Urothelium cell line (cell line): Measurements from ENCODE around the gene MRPL20.
A peak's percentile ranks its signal among the peaks of the same experiment; 100 is the strongest.
"Not testable (repeated sequence)": the region's sequence is repeated elsewhere in the genome, so short reads cannot be mapped to it uniquely, and the experiment has no call there.

Experiments used
- DNase-seq: peaks from one replicate; pipeline ENCODE4 v3.0.0; 2011; ENCODE audit warnings: low spot score, mixed read lengths
- FAIRE-seq: peaks from 2 replicates; lab custom pipeline; 2011; peaks lifted over from hg19 to GRCh38; lab: Jason Lieb, UNC

Gene MRPL20

DNA sequence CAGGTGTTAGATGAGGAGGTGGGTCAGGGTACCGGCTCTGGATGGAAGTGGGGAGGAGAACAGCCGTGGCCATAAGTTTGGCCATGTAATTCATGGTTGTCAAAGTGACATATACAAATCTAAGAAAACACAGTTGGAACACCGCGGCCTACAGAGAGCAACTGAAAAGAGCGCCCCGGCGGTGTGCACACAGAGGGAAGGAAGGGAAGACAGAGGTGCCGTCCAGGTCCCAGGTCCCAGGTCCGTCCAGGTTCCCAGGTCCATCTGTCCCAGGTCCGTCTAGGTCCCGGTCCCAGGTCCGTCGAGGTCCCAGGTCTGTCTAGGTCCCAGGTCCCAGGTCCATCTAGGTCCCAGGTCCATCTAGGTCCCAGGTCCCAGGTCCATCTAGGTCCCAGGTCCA lies 4.5 kb upstream of the MRPL20 start:
- DNase-seq = no peak
- FAIRE-seq = no peak

DNA sequence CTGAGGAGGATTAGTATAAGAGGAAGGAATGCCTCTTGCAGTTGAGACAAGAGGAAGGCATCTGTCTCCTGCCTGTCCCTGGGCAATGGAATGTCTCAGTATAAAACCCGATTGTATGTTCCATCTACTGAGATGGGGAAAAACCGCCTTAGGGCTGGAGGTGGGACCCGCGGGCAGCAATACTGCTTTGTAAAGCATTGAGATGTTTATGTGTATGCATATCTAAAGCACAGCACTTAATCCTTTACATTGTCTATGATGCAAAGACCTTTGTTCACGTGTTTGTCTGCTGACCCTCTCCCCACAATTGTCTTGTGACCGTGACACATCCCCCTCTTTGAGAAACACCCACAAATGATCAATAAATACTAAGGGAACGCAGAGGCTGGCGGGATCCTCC lies 3.1 kb upstream of the MRPL20 start:
- FAIRE-seq, DNase-seq: not testable (repeated sequence)

DNA sequence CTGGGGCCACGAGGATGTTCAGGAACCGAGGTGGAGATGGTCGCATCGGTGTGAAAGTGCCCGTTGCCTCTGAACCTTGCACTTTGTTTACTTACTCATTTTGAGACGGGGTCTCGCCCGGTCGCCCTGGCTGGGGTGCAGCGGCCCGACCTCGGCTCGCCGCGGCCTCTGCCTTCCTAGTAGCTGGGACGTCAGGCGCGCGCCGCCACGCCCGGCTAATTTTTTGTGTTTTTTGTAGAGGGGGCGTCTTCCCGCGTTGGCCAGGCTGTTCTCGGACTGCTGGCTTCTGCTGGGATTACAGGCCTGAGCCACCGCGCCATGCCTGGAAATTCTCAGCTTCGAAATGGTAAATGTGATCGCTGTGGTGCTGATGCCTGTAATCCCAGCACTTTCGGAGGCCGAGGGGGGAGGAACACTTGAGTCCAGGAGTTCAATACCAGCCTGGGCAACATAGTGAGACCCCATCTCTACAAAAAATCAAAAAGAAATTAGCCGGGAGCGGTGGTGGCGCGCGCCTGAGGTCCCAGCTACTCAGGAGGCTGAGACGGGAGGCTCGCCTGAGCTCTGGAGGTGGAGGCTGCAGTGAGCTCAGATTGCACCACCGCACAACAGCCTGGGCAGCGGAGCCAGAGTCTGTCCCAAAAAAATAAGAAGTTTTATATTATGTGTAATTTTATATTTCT lies 684 bp upstream of the MRPL20 start:
- FAIRE-seq (no peak), DNase-seq (no peak)

DNA sequence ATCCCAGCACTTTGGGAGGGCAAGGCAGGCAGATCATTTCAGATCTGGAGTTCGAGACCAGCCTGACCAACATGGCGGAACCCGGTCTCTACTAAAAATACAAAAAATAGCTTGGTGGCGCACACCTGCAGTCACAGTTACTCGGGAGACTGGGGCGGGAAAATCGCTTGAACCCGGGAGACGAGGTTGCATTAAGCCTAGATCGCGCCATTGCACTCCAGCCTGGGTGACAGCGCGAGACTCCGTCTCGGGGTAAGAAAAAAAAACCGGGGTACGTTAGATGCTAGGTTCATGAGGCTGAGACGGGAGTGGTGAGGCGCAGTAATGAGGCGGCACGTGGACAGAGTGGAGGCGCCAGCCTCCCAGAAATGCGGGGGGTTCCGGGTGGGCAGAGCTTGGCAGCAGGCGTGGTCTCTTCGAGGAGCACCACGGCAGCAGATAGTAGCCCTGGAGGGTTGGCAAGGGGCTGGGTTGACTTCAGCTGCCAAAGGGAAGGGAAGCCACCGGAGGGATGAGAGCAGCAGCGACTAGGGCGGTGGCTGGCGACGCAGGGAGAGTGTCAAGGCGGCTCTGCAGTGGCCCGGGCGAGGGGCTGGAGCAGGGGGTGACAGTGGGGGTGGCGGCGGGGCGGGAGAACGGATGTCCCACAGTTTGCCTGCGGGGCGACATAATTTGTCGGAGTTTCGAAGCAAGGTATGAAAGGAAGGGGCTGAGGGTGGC lies 832 bp downstream of the MRPL20 start:
- DNase-seq = no peak
- FAIRE-seq = no peak

DNA sequence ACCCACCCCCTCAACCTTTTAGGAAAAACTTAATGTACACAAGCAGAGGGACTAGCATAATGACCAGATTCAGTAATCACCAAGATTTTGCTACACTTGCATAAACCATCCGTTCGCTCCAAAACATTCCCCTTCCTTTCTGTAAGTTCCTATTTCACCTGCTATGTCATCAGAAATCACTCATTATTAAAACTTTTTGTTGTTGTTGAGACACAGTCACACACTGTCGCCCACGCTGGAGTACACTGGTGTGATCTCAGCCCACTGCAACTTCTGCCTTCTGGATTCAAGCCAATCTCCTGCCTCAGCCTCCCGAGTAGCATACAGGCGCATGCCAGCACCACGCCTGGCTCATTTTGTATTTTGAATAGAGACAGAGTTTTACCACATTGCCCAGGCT lies 3.4 kb downstream of the MRPL20 start:
- FAIRE-seq (no peak), DNase-seq (no peak)

DNA sequence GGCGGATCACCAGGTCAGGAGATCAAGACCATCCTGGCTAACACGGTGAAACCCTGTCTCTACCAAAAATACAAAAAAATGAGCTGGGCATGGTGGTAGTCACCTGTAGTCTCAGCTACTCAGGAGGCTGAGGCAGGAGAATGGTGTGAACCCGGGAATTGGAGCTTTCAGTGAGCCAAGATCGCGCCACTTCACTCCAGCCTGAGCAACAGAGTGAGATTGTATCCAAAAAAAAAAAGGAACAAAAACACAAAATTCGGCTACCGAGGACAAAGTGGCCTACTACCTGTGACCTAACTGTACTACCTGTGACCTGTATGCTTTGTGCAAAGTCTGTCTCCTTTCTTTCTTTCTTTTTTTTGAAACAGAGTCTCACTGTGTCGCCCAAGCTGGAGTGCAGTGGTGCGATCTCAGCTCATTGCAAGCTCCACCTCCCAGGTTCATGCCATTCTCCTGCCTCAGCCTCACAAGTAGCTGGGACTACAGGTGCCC lies 4.1 kb downstream of the MRPL20 start:
- DNase-seq, FAIRE-seq: not testable (repeated sequence)

DNA sequence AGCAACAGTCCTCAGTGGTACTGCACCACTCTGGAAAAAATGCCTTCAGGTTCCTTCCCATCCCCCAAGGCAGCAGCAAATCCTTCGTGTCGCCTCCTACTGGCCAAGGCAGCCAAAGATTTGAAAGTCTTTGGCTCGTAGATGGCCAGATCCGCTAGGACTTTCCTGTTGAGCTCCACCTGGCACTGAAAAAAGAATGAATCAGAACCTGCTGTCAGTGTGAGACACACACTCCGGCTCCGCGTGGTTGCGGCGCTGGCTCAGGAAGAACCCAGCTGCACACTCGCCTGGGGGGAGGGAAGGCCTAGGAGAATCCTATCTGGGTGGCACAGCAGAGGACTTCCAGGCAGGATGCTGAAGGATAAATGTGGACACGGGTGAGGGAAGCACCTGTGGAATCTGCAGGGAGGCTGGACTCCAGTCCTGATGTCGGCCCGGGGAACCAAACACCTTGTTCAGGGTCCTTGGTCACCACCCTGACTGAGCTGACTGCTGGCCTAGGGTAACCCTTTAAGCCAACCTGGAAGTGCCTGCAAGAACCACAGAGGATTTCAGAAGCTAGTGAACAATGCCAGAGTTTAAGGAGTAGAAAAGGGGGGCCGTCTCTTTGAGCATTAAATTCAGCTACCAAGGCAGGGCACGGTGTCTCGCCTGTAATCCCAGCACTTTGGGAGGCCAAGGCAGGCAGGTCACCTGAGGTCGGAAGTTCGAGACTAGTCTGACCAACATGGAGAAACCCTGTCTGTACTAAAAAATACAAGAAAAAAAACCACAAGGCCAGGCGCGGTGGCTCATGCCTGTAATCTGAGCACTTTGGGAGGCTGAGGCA lies 4.8 kb downstream of the MRPL20 start:
- no peak for FAIRE-seq
- DNase-seq = no peak

DNA sequence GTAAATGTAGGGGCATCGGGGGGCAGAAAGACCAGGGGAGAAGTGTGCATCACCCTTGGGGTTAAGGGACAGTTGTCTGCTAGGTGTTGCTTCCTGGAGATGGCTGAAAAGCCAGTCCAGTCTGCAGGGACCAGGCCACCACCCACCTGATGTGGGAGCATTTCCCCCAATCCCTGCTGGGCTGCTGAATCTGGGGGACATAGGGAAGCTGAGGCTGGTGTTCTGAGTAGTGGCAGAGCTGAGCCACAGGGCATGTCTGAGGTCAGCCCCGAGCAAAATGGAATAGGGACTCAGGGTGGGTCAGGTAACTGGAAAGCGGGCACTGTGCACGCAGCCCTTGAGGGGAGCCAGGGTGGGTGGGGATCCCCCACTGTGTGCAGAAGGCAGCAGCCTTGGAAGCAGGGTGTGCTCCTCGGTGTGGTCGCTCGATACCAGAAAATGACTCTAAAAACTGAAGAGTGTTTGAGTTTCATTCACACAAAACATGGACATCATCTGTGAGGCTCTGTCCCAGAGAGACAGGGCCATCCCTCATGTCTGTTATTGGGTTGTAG lies 5.6 kb downstream of the MRPL20 start:
- DNase-seq (no peak), FAIRE-seq (no peak)

DNA sequence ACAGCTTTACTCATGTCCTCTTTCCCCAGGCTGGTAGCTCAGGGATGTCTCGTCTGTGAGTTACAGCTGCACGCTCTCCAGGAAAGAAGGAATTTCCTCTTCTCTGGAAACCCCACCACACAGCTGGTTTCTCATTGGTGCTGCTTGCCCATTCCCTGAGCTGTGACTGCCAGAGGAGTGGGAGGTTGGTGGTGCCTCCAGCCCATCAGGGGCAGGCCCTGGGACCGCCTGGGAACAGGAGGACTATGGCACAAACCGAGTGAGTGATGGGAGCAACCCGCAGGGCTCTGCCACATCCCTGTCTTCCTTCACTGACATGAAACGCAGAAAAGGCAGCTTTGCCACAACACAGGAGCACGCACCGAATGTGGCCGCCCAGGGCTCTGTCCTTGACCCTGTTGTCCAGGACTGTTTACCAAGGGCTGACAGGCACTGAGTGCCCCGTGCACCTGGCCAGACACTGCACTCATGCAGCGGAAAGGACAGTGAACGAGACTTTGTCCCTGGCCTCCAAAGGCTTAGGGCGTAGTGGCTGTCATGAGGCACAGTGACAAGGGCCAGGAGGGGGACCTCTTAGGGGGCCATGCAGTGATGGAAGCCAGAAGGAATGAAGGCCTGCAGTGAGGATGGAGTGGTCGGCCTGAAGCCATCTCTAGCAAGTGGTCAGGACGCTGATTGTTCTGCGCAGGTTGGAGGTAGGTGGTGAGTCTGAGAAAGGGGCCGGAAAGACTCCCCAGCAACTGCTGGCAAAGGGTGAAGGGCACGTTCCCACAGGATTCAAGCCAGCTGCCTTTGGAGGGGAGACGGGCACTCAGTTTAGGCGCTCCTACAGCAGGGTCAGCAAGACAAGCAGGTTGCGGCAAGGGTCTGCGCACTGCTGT lies 6.3 kb downstream of the MRPL20 start:
- no peak for DNase-seq
- FAIRE-seq = no peak

DNA sequence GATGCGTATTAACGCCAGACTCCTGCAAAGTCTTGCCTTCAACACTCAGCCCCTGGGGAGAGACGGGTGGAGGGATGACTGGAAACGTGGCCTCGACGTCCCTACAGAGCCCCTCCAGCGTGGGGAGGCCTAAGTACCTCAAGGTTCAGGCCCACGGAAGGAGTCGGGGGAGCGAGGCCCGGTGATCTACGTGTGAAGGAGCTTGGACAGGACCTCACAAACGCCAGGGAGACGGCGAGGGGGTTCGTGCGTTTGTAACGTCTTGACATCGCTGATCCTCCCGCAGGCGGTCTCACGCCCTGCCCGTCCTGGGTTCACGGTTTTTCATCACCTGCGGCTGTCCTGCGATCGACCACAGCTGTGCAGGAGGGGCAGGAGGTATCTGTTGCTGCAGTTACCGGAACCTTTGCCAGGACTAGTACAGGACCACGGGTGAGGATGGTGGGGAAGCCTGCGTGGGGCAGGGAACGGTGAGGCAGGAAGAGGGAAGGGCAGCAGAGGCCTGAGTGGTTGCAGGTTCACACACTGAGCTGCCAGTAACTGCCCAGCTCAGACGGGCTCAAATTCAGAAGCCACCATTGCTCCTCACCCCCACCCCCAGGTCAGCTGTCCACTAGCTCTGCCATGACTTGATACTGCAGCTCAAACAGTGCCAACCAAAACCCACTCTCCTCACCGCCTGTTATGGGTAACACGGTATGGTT lies 7.1 kb downstream of the MRPL20 start:
- DNase-seq (no peak), FAIRE-seq (no peak)

DNA sequence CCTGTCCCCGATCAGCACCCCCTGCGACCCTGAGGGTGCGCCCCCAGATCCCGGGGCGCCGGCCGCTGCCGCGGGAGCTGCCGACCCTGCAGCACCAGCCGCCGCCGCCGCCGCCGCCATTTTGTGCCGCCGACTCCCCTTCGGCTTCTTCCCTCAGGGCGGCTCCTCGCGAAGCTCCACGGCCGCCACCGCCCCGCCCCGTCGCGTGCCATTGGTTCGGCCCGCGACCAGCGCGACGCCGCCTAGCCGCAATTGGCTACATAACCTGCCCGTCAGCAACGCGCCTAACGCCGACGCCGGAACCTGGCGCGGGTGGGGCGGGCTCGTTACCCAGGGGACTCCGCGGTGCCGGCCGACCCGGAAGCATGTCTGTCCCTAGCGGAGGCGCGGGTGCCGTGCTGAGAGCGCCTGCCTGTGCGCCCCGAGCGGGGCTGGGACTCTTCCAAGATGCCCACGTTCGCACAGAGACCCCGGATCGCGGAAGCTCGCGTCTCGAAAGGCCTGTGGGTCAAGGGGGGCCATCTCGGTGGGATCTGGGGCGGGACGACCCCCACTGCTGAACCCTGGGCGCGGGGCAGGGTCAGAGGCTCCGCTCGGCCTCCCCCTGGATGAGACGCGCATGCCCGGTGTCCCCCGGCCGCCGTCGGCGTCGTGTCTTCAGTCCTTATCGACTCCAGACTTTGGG lies 7.8 kb downstream of the MRPL20 start, which contains the start of gene CCNL2:
TSS of gene CCNL2 (minus strand) at position 149 of the 685 bp plus-strand sequence. CDS start at position 120, 29 bp downstream.
- DNase-seq (peak; percentile 98), FAIRE-seq (peak; percentile 35)

DNA sequence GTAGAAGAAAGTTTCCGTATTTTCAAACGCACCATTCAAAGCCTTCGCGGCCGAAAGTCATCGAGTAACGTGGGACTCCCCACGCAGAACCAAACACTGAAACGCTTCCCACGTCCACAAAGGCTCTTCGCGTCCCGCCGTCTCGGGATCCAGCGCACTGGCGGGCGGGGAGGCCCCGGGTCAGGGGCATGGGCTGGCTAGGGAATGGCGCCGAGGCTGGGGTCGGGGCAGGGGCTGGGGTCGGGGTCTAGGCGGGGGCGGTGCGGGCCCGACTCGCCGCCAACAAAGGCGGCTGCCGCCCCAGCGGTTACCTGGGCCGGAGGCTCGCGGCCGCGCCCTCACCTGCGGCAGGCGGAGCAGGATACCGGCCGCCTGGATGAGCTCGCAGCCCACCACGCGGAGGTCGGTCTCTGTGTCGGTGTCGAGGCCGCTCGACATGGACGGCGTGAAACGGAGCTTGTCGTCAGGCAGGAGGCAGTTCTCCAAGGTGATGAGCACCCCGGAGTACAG lies 8.4 kb downstream of the MRPL20 start:
- FAIRE-seq = no peak
- DNase-seq = no peak

DNA sequence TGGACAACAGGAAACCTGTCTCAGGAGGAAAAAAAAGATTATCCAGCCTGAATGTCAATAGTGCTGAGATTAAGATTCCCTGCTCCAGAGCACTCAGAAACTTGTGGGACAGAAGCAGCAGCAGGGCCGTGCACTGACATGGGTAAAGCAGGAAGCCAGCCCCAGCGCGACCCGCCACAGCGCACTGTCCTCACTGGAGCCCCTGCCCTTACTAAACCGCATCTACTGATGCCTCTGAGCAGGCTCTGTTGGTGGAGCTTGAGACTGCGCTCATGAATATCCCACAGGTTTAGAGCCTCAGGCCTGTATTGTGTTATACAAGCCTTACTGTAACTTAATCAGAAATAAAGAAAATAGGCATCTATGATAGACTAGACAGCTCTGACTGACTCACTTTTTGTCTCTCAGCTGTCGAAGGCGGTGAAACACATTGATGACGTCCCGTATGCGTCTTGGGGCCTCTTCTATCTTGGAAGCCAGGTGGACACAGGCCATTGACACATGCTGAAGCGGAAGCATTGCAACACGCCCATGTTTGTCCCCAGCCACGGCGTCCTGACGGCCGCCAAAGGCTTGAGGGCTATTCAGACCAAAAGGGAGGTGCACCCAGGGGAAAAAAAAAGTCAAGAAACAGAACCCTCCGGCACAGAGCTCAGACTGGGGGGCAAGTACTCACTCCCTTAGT lies 9.1 kb downstream of the MRPL20 start:
- FAIRE-seq = no peak
- no peak for DNase-seq

DNA sequence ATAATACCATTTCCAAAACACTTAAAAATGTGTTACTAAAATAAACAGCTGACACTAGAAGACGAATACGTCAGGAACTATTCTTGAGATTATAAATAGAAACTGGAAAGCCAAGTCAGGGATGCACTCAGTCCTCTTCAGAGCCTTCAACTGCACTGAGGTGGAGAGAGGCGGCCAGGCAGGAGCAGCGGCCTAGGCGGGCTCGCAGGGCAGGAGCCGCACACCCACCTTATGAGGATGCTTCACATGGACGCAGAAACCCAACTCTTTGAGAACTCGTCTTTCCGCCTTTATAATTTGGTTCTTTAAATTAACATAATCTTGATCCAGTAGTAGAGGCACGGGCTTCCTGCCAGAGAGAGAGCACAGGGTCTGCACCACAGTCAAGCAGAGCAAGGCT lies 11.9 kb downstream of the MRPL20 start:
- no peak for DNase-seq
- FAIRE-seq = no peak

DNA sequence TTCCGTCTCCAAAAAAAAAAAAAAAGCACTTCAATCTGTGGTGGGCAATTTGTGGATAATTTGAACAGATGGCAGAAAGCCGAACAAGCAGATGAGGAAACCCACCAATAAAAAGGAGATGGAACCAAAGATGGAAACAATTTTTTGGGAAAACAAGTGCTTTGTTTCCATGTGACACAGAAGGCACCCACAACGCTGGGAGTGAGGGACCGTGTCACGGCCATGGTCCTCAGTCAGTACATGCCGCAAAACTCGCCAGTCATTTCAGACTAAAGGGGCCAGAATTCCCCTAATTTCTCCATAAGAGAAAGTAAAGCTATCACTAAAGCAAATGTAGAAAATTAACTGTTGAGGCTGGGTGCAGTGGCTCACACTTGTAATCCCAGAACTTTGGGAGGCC lies 13.0 kb downstream of the MRPL20 start:
- DNase-seq (no peak), FAIRE-seq (no peak)

DNA sequence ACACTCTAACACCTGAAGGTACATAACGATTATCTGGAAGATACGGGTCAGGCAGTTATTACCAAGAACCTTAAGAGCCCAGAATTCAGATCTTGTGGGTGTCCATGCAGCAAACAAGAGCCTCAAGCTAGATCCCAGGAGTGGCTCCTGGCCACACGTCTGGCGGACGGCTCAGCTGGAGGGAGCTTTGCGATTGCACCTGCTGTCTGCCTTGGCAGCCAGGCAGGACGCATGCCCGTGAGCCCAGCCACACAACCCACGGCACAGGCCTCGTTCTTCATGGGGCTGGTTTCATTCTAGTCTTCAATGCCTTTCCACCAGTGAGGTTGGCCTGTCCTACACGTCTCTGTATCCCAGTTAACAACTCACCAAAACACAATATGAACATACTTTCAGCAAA lies 13.7 kb downstream of the MRPL20 start:
- no peak for FAIRE-seq
- no peak for DNase-seq

DNA sequence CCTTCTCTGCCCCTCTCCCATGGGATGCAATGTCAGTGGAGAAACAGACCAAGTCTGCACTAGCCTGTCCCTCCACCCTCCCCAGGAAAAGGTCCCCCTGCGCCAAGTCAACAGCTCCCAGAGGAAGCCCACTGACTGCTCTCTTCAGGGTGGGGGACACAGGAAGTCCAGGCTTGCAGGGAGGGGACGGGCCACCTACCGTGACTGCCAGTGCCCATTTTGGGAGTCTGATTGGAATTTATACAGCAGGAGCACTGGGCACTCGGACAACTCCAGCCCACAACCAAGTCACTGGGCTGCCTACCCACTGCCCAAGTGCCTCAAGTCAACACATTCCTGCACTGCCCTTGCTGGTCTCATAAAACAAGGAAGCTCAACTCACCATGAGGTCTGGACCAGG lies 14.1 kb downstream of the MRPL20 start:
- DNase-seq (no peak), FAIRE-seq (no peak)

DNA sequence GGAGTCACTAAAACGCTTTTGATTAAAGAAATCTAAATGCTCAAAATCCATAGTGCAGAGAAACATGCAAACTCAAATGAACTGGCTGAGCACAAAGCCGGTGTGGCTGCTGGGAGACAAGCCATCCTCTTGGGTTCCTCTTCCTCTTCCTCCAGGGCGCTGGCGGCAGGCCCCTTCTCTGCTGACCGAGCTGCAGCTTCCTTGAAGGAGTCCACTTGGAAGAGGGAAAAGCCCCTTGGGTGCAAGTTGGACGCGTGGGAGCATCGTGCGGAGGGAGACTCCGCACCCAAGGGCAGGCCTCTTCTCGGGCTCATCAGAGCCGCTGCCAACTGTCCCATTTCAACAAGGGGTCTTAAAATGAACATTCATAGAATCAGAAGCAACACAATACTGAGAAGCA lies 15.9 kb downstream of the MRPL20 start:
- FAIRE-seq = no peak
- no peak for DNase-seq
